OCI-LY7 (cell line): ENCODE data around the gene ACSM2B.

Experiments
- CTCF ChIP-seq: fragments of 200-600 bp; sonication (generic); conservative IDR thresholded peaks from 2 replicates; pipeline ENCODE4 v1.5.1; 2014; ENCODE audit warnings: mild to moderate bottlenecking, antibody characterized with exemption, low read length, moderate library complexity, mixed read lengths
- EZH2phosphoT487 ChIP-seq: fragments of 200-600 bp; sonication (generic); IDR thresholded peaks from 2 replicates; pipeline ENCODE4 v1.6.1; 2018; ENCODE audit warnings: low read depth, borderline replicate concordance, mild to moderate bottlenecking, mixed run types, antibody characterized with exemption, low read length, moderate library complexity, mixed read lengths

GRCh38 chr16:20620770-20621169, 44.6 kb upstream of the ACSM2B start:
- TF ChIP-seq CTCF (no peak), EZH2phosphoT487 (no peak)
